Smooth muscle cell (in vitro differentiated cells): ENCODE data around the gene TARBP1. TPM values are rescaled to one million over a fixed set of nuclear protein-coding genes. Genes with fewer than 3 reads are reported as not detected.

Source experiments
- DNase-seq: peaks from one replicate; lab custom pipeline; 2025; ENCODE audit not compliant: unreplicated experiment; lab: John Stamatoyannopoulos, UW
- H2AFZ ChIP-seq: fragments of 200-600 bp; sonication (generic); 2 replicates; pipeline ENCODE4 v1.6.0; 2016; ENCODE audit warnings: antibody characterized with exemption, low read depth, mild to moderate bottlenecking
- H3F3A ChIP-seq: fragments of 200-600 bp; sonication (generic); 2 replicates; pipeline ENCODE4 v1.6.0; 2017; ENCODE audit warnings: antibody characterized with exemption, low read depth
- H3K27ac ChIP-seq: fragments of 200-600 bp; sonication (generic); 2 replicates; pipeline ENCODE4 v1.5.1; 2016; ENCODE audit warnings: low read depth, mild to moderate bottlenecking
- H3K27me3 ChIP-seq: fragments of 200-600 bp; sonication (generic); 2 replicates; pipeline ENCODE4 v1.6.1; 2016; ENCODE audit warnings: low read depth, mild to moderate bottlenecking
- H3K36me3 ChIP-seq: fragments of 200-600 bp; sonication (generic); 2 replicates; pipeline ENCODE4 v1.5.1; 2016; ENCODE audit warnings: low read depth
- H3K4me1 ChIP-seq: fragments of 200-600 bp; sonication (generic); 2 replicates; pipeline ENCODE4 v1.5.1; 2016; ENCODE audit warnings: low read depth
- H3K4me2 ChIP-seq: fragments of 200-600 bp; sonication (generic); 2 replicates; pipeline ENCODE4 v1.6.0; 2016; ENCODE audit warnings: mild to moderate bottlenecking
- H3K4me3 ChIP-seq: fragments of 200-600 bp; sonication (generic); 2 replicates; pipeline ENCODE4 v1.5.1; 2016; ENCODE audit warnings: mild to moderate bottlenecking
- H3K79me2 ChIP-seq: fragments of 200-600 bp; sonication (generic); 2 replicates; pipeline ENCODE4 v1.6.0; 2016; ENCODE audit warnings: low read depth, mild to moderate bottlenecking
- H3K9ac ChIP-seq: fragments of 200-600 bp; sonication (generic); 2 replicates; pipeline ENCODE4 v1.6.0; 2016; ENCODE audit warnings: low read depth
- H3K9me3 ChIP-seq: fragments of 200-600 bp; sonication (generic); replicated peaks from 2 replicates; pipeline ENCODE4 v1.5.1; 2016; ENCODE audit warnings: low read depth
- H4K20me1 ChIP-seq: fragments of 200-600 bp; sonication (generic); 2 replicates; pipeline ENCODE4 v1.6.0; 2016; ENCODE audit warnings: low read depth
- WGBS: methylation state at CpG from one replicate; pipeline ENCODE4 v1.1.7; 2016; ENCODE audit warnings: low lambda C conversion rate; 5-methylcytosine and 5-hydroxymethylcytosine counted together
- polyA plus RNA-seq: library from polyadenylated mRNA; unstranded; fragments of >200 nt; fragmentation: Nextera tagmentation; extraction: Ambion mirVana; gene quantifications from 2 replicates; pipeline ENCODE4 v1.2.1, GENCODE V29; 2016
- total RNA-seq: library from RNA; depleted of rRNA; stranded (reverse); fragments of >200 nt; gene quantifications from 2 replicates; pipeline ENCODE4 v1.2.3, GENCODE V29; 2014
- TF ChIP-seq, protein P1 (sequence below): fragments of 200-600 bp; sonication (generic); IDR thresholded peaks from 2 replicates; pipeline ENCODE4 v1.5.1; 2017; ENCODE audit warnings: borderline replicate concordance, mild to moderate bottlenecking, antibody characterized with exemption; ENCODE audit not compliant: insufficient read depth, poor library complexity, severe bottlenecking

TARBP1 gene
- total and polyA plus RNA-seq, 2 experiments from 2014 or later = 6.1 to 28.9 TPM

DNA sequence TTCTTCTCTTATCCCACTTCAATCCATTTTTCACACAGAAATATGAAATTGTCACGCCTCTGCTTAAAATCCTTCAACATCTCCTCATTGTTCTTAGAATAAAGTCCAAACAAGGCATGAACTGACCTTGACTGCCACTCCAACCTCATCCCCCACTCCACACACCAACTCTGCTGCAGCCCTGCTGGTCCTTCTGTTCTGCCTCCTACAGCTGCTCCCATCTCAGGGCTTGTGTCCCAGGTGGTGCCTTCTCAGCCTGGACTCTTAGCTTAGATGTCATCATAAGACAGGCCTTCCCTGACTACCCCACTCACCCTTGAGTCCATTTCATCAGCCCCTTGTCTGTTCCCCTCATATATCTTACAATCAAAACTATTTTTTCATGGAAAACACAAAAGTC lies 10.4 kb downstream of the TARBP1 start:
- 90% methylated on average over 1 of the region's 1 CpG for WGBS
- Histone ChIP-seq H3K4me3 (no peak overlapping the region), H3K4me2 (no peak overlapping the region), H3K27me3 (no peaks in the 10 kb centered on the region), H4K20me1 (no peaks in the 10 kb centered on the region), H3F3A (no peaks in the 10 kb centered on the region), H3K9me3 (no peaks in the 10 kb centered on the region), H3K27ac (no peak overlapping the region), H2AFZ (no peak overlapping the region), H3K79me2 (peaks cover 5% of the 10 kb centered on the region), H3K9ac (no peak overlapping the region), H3K36me3 (no peaks in the 10 kb centered on the region), H3K4me1 (no peaks in the 10 kb centered on the region)
- TF ChIP-seq, protein P1, sequence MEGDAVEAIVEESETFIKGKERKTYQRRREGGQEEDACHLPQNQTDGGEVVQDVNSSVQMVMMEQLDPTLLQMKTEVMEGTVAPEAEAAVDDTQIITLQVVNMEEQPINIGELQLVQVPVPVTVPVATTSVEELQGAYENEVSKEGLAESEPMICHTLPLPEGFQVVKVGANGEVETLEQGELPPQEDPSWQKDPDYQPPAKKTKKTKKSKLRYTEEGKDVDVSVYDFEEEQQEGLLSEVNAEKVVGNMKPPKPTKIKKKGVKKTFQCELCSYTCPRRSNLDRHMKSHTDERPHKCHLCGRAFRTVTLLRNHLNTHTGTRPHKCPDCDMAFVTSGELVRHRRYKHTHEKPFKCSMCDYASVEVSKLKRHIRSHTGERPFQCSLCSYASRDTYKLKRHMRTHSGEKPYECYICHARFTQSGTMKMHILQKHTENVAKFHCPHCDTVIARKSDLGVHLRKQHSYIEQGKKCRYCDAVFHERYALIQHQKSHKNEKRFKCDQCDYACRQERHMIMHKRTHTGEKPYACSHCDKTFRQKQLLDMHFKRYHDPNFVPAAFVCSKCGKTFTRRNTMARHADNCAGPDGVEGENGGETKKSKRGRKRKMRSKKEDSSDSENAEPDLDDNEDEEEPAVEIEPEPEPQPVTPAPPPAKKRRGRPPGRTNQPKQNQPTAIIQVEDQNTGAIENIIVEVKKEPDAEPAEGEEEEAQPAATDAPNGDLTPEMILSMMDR = no peak
- DNase-seq = no peak

DNA sequence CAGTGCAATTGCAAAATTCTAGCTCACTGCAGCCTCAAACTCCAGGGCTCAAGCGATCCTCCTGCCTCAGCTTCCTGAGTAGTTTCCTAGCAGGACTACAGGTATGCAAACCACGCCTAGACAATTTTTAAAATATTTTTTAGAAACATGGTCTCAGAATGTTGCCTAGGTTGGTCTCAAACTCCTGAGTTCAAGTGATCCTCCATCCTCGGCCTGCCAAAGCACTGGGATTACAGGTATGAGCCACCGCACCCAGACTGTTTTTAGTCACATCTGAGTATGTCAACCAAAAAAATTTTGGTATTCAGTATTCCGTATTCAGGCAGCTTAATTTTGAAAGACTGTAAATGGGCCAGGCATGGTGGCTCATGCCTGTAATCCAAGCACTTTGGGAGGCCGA lies 11.2 kb downstream of the TARBP1 start:
- H3K27me3 ChIP-seq = no peaks in the 10 kb centered on the region
- no peak overlapping the region for H3K4me2 ChIP-seq
- no peaks in the 10 kb centered on the region for H4K20me1 ChIP-seq
- DNase-seq = no peak
- no peak overlapping the region for H2AFZ ChIP-seq
- WGBS = 98% methylated on average over 6 of the region's 6 CpGs
- H3K9ac ChIP-seq = no peak overlapping the region
- TF ChIP-seq, protein P1 = no peak
- no peaks in the 10 kb centered on the region for H3K9me3 ChIP-seq
- no peaks in the 10 kb centered on the region for H3K4me1 ChIP-seq
- H3F3A ChIP-seq = no peaks in the 10 kb centered on the region
- no peaks in the 10 kb centered on the region for H3K36me3 ChIP-seq
- H3K4me3 ChIP-seq = no peak overlapping the region
- H3K79me2 ChIP-seq = peaks cover 3% of the 10 kb centered on the region
- H3K27ac ChIP-seq = no peak overlapping the region

DNA sequence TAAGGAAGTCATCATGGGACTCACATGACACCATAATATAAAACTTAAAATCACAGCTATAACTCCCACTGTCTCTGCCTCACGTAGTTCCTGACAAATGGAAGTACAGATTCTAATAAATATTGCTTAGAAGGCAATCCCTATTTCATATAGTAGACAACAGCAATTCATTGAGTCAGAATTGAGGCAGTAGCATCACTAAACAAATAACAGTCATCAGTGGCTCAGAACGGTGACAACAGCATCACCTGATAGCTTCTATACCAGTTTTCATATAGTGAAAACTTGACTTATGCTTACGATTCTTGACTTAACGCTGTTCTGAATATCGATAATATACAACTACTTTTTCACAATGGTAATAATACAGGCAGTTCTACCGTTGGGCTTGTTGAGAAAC lies 12.0 kb downstream of the TARBP1 start:
- H3K36me3 ChIP-seq = no peaks in the 10 kb centered on the region
- TF ChIP-seq, protein P1 = no peak
- H3K4me1 ChIP-seq = no peaks in the 10 kb centered on the region
- no peak for DNase-seq
- WGBS = 98% methylated on average over 6 of the region's 6 CpGs
- no peaks in the 10 kb centered on the region for H4K20me1 ChIP-seq
- H3K9me3 ChIP-seq = no peaks in the 10 kb centered on the region
- no peak overlapping the region for H3K9ac ChIP-seq
- no peaks in the 10 kb centered on the region for H3K27me3 ChIP-seq
- no peaks in the 10 kb centered on the region for H3F3A ChIP-seq
- H2AFZ ChIP-seq = no peak overlapping the region
- no peaks in the 10 kb centered on the region for H3K79me2 ChIP-seq
- H3K4me3 ChIP-seq = no peak overlapping the region
- no peak overlapping the region for H3K4me2 ChIP-seq
- H3K27ac ChIP-seq = no peak overlapping the region

DNA sequence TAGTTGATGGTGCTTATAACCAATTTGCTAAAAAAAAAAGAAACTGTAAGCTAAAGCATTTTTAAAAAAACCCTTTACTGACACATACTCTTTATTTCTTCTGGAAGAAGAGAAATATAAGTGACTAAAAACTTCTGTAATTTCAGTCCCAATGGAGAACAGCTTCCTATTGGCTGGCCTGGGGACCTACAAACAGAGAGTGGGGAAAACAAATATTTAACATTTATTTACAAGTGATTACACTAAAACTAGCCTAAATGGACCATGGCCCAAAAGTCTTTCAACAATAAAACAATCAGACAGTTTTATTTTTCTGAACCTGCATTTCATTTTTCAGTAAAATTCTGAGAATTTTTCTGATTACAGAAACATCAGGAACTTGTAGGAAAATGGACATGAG lies 15.2 kb downstream of the TARBP1 start:
- Histone ChIP-seq H3K36me3 (no peaks in the 10 kb centered on the region), H3K4me2 (no peak overlapping the region), H3K4me1 (no peaks in the 10 kb centered on the region), H3K27me3 (no peaks in the 10 kb centered on the region), H3K9ac (no peak overlapping the region), H3F3A (no peaks in the 10 kb centered on the region), H4K20me1 (no peaks in the 10 kb centered on the region), H3K4me3 (no peak overlapping the region), H3K79me2 (no peaks in the 10 kb centered on the region), H2AFZ (no peak overlapping the region), H3K9me3 (no peaks in the 10 kb centered on the region), H3K27ac (no peak overlapping the region)
- TF ChIP-seq, protein P1 = no peak
- no peak for DNase-seq
